Activated CD8-positive, alpha-beta memory T cell treated with anti-CD3 and anti-CD28 coated beads, Interleukin-2, amount 50 U/mL, for 1 hour (primary cell): ENCODE results near the gene TGFB1I1.
"Not testable (repeated sequence)": the region's sequence is repeated elsewhere in the genome, so short reads cannot be mapped to it uniquely, and the experiment has no call there.

Experiments used
- DNase-seq: peaks from one replicate; pipeline ENCODE4 v3.0.0-alpha.2; 2020; ENCODE audit errors: extremely low read depth

TGFB1I1 gene

GRCh38 chr16:31471875-31472708 lies at the start of gene TGFB1I1:
TGFB1I1 (plus strand) TSS chr16:31472152; CDS start chr16:31472189, 37 bp downstream.
- DNase-seq = no peak

DNA sequence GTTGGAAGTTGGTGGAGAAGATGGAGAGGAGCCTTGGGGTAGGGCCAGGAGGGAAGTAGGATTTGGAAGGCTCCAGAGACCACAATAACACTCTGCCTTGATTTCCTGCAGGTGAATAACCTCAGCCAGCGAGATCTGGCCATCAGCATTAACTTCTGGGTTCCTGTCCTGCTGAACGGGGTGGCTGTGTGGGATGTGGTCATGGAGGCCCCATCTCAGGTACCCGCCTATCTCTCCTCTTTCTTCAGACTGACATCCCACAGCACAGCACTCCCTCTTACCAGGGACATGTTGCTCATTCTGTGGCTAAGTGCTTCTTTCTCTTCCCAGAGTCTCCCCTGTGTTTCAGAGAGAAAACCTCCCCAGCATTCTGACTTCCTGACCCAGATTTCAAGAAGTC lies 48.7 kb upstream of the TGFB1I1 start:
- DNase-seq = no peak

- DNase-seq = no peak
Observed at GRCh38 chr16:31423801-31424200, 48.2 kb upstream of the TGFB1I1 start.

GRCh38 chr16:31427441-31428278 lies 44.3 kb upstream of the TGFB1I1 start:
- DNase-seq = peak; percentile 34

DNA sequence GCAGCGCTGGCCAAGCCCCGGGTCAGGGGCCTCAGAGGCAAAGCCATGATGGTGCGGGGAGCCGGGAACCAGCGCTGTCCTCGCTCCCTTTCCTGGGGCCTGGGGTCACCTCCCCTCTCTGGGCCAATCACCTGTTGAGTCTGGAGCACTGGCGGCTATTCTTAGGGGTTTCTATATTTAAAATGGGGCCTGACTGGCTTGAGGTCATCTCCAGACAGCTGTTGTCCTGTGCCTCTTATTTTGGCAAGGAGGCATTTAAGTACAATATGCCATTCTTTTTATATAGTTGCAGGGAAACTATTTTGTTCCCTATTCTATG lies 43.7 kb upstream of the TGFB1I1 start, which contains the start of gene COX6A2:
COX6A2 (minus strand) TSS at position 82 of the 319 bp plus-strand sequence; CDS start at position 47, 35 bp downstream.
- no peak for DNase-seq

DNA sequence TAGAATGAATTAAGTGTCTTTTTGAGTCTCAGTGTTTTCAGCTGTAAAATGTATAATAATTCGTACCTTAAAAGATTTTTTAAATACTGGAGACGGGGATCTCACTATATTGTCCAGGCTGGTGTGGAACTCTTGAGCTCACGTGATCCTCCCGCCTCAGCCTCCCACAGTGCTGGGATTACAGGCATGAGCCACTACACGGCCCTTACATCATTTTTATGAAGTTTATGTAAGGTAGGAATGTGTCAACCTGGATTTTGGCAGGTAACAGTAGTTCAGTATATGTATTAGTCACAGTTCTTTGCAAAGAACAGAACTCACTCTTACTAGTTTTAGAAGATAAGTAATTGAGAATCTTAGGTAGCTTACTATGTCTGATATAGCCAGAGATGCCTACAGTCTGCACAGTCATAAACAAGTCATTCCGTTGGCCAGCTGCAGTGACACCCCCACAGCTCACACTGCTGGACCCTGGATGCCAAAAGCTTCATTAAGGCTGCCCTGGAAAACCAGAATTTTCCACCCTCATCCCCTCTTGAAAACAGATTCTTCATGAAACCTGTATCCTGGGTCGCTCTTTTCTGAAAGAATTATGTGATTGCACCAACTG lies 43.2 kb upstream of the TGFB1I1 start:
- no peak for DNase-seq

- DNase-seq = no peak
Observed at GRCh38 chr16:31429314-31429713, 42.6 kb upstream of the TGFB1I1 start.

GRCh38 chr16:31429796-31430195 lies 42.2 kb upstream of the TGFB1I1 start:
- no peak for DNase-seq

DNA sequence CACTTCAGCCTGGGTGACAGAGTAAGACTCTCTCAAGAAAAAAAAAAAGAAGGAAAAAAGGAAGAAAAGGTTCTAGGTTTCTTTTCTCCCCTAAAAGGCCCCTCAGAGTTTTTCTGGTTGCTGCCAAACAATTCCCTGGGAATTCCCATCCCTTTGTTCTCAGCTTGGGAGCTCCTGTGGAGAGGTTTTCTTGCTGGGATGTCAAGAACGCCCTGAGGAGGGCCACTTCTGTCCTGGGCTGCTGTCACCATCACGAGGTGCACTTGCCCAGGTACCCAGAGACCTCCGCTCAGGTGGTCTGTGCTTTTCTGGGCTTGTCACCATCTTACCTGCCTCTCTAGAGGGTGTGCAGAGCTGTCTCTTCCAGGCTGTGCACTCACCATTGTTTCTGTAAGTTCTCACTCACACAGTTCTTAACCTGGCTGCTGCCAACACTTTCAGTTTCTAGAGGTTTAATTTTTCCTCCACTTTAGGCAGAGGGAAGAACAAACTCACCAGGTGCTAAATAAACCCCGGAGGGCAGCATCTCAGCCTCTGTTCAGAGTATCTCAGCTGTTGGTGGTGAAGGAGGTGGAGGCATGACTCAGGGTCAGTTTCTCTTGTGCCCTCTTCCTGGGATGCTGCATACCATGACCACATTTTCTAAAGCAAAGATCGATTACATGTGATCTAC lies 41.4 kb upstream of the TGFB1I1 start:
- no peak for DNase-seq

DNA sequence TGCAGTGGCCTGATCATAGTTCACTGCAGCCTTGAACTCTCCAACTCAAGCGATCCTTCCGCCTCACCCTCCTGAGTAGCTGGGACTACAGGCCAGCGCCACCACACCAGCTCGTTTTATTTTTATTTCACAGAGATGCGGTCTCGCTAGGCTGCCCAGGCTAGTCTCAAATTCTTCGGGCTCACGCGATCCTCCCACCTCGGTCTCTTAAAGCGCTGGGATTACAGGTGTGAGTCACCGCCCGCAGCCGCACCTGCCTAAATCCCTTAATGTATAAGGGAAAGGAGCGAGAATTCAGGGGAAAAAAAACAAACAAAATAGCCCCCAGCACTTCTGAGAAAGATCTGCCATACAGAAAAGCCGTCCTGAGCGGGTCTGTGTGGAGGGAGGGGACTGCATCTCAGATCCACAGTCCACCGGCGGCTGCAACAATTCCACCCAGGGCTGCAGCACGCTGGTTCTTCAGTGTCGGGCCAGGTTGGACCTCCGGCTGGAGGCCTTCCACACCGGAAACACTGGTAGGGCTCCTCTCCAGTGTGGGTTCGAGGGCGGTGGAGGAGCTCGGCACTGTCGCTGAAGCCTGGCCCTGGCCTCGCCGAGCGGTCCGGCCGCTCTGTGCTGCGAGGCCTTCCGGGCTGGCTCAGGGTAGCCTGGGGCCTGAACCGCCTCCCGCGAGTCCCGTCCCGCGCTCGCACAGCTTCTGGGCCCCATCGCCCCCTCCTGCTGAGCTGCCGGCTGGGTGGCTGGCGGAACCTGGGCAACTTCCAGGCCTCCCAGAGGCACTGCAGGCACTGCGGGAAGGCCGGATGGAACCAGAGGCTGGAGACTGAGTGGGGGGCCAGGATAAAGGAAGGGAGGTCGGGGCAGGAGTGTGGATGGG lies 36.4 kb upstream of the TGFB1I1 start:
- no peak for DNase-seq

DNA sequence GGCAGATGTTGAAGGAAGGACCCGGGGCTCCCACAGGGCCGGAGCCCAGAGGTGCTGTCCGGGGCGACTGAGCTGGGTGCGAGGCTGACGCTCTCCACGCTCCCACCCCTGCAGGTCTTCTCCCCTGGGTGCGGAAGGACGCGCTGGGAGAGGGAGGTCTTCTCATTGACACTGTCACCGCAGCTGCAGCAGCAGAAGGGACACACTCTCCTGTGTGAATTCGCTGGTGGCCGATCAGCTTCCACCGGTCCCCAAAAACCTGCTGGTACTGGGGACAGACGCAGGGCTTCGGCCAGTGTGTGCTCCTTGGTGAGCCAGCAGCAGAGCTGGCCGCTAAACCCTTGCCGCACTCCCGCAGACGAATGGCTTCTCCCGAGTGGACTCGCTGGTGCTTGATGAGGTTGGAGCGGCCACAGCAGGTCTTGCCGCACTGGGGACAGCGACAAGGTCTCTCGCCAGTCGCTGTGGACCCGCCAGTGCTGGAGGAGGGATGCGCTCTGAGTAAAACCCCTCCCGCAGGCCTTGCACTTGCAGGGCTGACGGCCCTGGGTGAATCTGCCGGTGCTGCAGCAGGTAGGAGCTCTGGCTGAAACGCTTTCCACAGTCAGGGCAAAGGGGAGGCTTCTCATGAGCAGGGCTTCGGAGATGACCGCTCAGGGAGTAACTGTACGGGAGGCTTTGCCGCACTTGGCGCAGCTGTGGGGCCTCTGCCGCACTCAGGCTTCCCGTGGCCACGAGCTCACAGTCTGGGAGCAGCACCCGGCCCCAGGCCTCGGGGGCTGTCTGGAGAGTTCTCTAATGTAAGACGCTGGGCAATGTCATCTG lies 35.5 kb upstream of the TGFB1I1 start:
- no peak for DNase-seq

- no peak for DNase-seq
Observed at GRCh38 chr16:31438414-31438813, 33.5 kb upstream of the TGFB1I1 start.

DNA sequence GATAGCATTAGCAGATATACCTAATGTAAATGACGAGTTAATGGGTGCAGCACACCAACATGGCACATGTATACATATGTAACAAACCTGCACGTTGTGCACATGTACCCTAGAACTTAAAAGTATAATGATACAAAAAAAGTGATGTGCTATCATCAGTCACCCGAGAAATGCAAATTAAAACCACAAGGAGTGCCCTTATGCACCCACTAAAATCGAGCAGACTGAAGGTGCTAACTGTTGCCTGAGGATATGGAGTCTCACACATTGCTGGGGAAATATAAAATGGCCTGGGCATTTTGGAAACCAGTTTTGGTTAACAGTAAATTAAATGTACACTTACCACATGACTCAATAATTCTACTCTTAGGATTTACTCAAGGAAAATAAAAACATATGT lies 32.9 kb upstream of the TGFB1I1 start:
- DNase-seq = not testable (repeated sequence)

GRCh38 chr16:31439519-31439918 lies 32.4 kb upstream of the TGFB1I1 start:
- DNase-seq = no peak

DNA sequence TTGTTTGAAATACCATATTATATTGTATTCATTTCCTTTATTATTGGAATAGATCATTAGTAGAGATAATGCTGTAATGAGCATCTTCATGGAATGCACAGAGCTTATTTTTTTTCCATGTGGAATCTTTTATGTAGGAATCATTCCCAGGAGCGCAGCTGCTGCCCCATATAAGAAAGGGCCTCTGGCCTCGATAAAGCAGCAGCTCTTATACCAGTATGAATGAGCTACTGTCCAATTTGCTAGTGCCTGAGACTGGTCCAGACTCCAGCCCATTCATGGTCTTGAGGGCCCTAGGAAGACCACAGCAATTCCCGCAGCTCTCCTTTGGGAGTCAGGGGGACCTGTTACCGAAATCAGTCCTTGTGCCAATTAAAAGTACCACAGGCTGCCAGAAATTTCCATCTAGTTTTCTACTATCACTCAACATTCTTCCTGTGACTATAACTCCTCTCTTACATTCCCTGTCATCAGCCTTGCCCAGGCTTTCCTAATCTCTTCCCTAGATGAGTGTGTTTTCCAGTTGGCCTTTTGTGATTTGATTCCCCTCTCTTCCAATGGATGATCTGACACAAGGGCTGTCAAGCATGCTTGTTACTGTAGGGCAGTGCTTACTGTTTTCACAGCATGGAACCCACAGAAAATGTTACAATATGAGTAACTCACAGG lies 31.3 kb upstream of the TGFB1I1 start:
- no peak for DNase-seq

DNA sequence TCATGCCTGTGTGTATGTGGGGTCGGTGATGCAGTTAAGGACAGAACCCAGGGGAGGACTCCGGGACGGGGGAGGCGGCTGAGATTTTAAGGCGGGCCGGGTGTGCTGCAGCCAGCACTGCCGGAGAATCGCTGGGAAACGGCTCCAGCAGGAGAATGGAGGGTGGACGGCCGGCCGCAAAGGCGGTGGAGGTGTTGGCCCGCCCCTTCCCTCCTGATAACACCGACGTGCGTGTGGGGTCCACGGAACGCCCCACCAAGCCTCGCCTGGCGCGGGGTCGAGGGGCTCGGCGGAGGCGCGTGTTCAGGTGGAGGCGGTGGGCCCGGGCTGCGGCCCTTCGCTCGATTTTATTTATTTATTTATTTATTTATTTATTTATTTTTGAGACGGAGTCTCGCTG lies 30.0 kb upstream of the TGFB1I1 start:
- DNase-seq = no peak

DNA sequence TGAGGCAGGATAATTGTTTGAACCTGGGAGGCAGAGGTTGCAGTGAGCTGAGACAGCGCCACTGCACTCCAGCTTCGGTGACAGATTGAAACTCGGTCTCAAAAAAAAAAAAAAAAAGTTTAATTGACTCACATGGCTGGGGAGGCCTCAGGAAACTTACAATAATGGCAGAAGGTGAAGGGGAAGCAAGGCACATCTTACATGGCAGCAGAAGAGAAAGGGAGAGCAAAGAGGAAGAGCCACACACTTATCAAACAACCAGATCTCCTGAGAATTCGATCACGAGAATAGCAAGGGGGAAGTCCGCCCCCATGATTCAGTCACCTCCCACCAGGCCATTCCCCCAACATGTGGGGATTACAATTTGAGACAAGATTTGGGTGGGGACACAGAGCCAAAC lies 26.0 kb upstream of the TGFB1I1 start:
- not testable (repeated sequence) for DNase-seq

- DNase-seq = no peak
Observed at GRCh38 chr16:31451201-31451600, 20.8 kb upstream of the TGFB1I1 start.

GRCh38 chr16:31451681-31452351 lies 20.1 kb upstream of the TGFB1I1 start:
- no peak for DNase-seq
